Measurements from ENCODE around the gene ATP6V0B.

DNA sequence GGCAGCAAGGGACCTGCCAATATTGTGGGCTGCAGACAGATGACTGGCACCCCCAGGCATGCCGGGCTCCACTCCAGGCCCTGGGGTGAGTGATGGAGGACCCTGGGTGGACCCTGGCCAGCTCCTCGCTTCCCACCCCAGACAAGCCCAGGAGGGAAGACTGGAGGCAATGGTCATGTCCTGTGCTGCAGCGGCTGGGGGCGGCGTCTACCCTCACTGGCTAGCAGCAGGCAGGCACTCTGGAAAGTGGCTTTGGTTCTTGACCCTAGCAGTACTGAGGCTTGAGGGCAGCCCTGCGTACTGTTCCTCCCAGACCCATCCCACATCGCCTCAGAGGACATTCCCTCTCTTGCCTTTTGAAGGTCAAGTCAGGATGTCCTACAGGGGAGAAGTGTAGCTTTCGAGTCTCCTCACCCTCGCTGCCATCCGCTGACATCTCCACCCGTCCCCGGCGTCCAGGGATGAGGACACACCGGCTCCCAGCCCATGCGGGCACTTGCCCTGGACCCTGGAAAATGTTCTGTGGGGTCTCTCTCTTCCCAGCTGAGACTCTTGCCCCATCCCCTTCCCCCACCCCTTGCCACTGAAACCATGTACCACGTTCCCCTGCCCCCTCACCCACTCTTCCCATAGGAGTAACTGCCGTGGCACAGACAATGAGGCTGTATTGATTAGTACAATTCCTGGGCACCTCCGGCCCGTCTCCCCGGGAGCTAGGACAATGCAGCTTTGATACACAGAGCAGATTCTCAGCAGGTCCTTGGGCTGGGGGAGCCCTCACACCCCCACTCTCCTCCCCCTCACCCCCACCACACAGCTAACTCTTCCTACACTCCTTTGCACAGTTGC is 41.5 kb downstream of the ATP6V0B start:
- TF ChIP-seq CTCF (IDR thresholded peaks at IDR 0.05; ENCODE audit: low read depth, low read length): no peak
- no peak for TF ChIP-seq EZH2phosphoT487 (IDR thresholded peaks at IDR 0.05; ENCODE audit: low read depth)
